ENCODE results near the gene CD180.

DNA sequence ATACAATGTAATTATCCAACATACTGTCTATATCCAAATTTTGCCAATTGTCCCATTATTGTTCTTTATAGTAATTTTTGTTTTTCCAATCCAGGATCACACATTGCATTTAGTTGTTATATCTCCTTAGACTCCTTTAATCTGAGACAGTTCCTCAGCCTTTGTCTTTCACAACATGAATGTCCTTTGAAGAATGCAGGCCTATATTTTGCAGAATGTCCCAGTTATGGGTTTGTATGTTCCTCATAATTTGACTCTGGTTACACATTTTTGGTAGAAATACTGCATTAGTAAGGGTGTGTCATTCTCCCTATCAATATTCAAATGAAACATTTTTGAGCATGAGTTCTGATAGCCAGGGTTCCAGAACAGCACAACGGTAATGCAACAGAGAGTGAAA, 6.7 kb downstream of the CD180 start:
- TF ChIP-seq EZH2 (IDR thresholded peaks at IDR 0.05; ENCODE audit: borderline replicate concordance, low read length), result no peak
- TF ChIP-seq, protein P1, sequence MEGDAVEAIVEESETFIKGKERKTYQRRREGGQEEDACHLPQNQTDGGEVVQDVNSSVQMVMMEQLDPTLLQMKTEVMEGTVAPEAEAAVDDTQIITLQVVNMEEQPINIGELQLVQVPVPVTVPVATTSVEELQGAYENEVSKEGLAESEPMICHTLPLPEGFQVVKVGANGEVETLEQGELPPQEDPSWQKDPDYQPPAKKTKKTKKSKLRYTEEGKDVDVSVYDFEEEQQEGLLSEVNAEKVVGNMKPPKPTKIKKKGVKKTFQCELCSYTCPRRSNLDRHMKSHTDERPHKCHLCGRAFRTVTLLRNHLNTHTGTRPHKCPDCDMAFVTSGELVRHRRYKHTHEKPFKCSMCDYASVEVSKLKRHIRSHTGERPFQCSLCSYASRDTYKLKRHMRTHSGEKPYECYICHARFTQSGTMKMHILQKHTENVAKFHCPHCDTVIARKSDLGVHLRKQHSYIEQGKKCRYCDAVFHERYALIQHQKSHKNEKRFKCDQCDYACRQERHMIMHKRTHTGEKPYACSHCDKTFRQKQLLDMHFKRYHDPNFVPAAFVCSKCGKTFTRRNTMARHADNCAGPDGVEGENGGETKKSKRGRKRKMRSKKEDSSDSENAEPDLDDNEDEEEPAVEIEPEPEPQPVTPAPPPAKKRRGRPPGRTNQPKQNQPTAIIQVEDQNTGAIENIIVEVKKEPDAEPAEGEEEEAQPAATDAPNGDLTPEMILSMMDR (IDR thresholded peaks at IDR 0.05; ENCODE audit: low read length), result no peak
